HepG2 (cell line): Measurements from ENCODE around the gene NT5C. TPM values are rescaled to one million over a fixed set of nuclear protein-coding genes. Genes with fewer than 3 reads are reported as not detected.

Source experiments
- CCAR2 ChIP-seq: fragments of 200-400 bp; formaldehyde crosslinking; optimal IDR thresholded peaks from 2 replicates; pipeline ENCODE3; 2018; ENCODE audit warnings: low read depth, mild to moderate bottlenecking, low read length, moderate library complexity
- DMAP1 ChIP-seq: IDR thresholded peaks from 2 replicates; pipeline ENCODE4 v1.6.1; 2016
- ERF ChIP-seq: IDR thresholded peaks from 2 replicates; pipeline ENCODE4 v1.6.1; 2018; ENCODE audit warnings: missing biosample characterization, missing genetic modification reagents
- GTF2F1 ChIP-seq: fragments of 150-350 bp; IDR thresholded peaks from 2 replicates; pipeline ENCODE4 v1.6.1; 2014; ENCODE audit warnings: low read length
- HES4 ChIP-seq: sonication (generic); formaldehyde crosslinking; IDR thresholded peaks from 2 replicates; pipeline ENCODE4 v1.9.0; 2021; ENCODE audit warnings: mild to moderate bottlenecking, missing genetic modification reagents, borderline replicate concordance
- JDP2 ChIP-seq: sonication (generic); formaldehyde crosslinking; IDR thresholded peaks from 2 replicates; pipeline ENCODE4 v1.8.1; 2022; ENCODE audit warnings: missing genetic modification reagents, borderline replicate concordance
- MAFF ChIP-seq: IDR thresholded peaks from 2 replicates; pipeline ENCODE4 v1.6.1; 2011; ENCODE audit warnings: low read depth, low read length, improper control_type of control experiment
- MAZ ChIP-seq, 2 experiments: sonication (generic) in 1 of 2; formaldehyde crosslinking in 1 of 2; IDR thresholded peaks; 2 replicates each; pipeline versions ENCODE4 v1.5.0 to v1.6.1; 2012 to 2020; ENCODE audit warnings: low read depth in 2 of 2, mild to moderate bottlenecking in 2 of 2, borderline replicate concordance in 1 of 2, improper control_type of control experiment in 1 of 2, low read length in 1 of 2, missing genetic modification reagents in 1 of 2, moderate library complexity in 1 of 2
- NCOA2 ChIP-seq: sonication (generic); formaldehyde crosslinking; IDR thresholded peaks from 2 replicates; pipeline ENCODE4 v1.8.0; 2022; ENCODE audit warnings: inconsistent platforms
- PRMT3 ChIP-seq: sonication (generic); formaldehyde crosslinking; IDR thresholded peaks from 2 replicates; pipeline ENCODE4 v1.8.1; 2022; ENCODE audit warnings: low read depth, mild to moderate bottlenecking, moderate library complexity, missing genetic modification reagents, borderline replicate concordance
- TAF15 ChIP-seq: fragments of 200-400 bp; formaldehyde crosslinking; IDR thresholded peaks from one replicate; pipeline ENCODE4 v1.6.1; 2018; ENCODE audit warnings: mild to moderate bottlenecking, low read depth, low read length; ENCODE audit not compliant: poor library complexity, severe bottlenecking
- THAP11 ChIP-seq: IDR thresholded peaks from 2 replicates; pipeline ENCODE4 v1.6.1; 2016; ENCODE audit warnings: missing biosample characterization, missing genetic modification reagents
- TRIM24 ChIP-seq: sonication (generic); formaldehyde crosslinking; IDR thresholded peaks from 2 replicates; pipeline ENCODE4 v1.8.0; 2022; ENCODE audit warnings: mild to moderate bottlenecking, missing genetic modification reagents
- ZBTB7B ChIP-seq: sonication (generic); formaldehyde crosslinking; IDR thresholded peaks from 2 replicates; pipeline ENCODE4 v1.4.0; 2020; ENCODE audit warnings: missing genetic modification reagents
- ZFP36L1 ChIP-seq: sonication (generic); formaldehyde crosslinking; IDR thresholded peaks from 2 replicates; pipeline ENCODE4 v1.8.0; 2022; ENCODE audit warnings: mild to moderate bottlenecking, missing genetic modification reagents, moderate library complexity
- ZNF331 ChIP-seq: sonication (generic); formaldehyde crosslinking; IDR thresholded peaks from 2 replicates; pipeline ENCODE4 v1.4.0; 2020; ENCODE audit warnings: missing genetic modification reagents
- ZNF550 ChIP-seq: sonication (generic); formaldehyde crosslinking; IDR thresholded peaks from 2 replicates; pipeline ENCODE4 v1.4.0; 2020; ENCODE audit warnings: mild to moderate bottlenecking, missing genetic modification reagents, borderline replicate concordance
- ZSCAN25 ChIP-seq: sonication (generic); formaldehyde crosslinking; IDR thresholded peaks from 2 replicates; pipeline ENCODE4 v1.8.0; 2022; ENCODE audit warnings: mild to moderate bottlenecking, missing genetic modification reagents
- polyA plus RNA-seq, 8 experiments: library from polyadenylated mRNA; depleted of rRNA in 3 of 8; stranded (reverse) in 7 of 8; unstranded in 1 of 8; fragments of >200 nt; fragmentation: Illumina TruSeq in 4 of 8; extraction: Trizol in 4 of 8; gene quantifications; 2 replicates each; pipeline versions ENCODE4 v1.2.1 to v1.2.3, GENCODE V29; 2011 to 2016; ENCODE audit warnings: low read depth in 4 of 8, missing spikeins in 1 of 8, mixed read lengths in 1 of 8; ENCODE audit not compliant: insufficient read depth in 1 of 8
- total RNA-seq, 5 experiments: library from RNA; depleted of rRNA; stranded (reverse); fragments of >200 nt; fragmentation: Illumina TruSeq; extraction: Trizol; gene quantifications; 2 replicates each; pipeline ENCODE4 v1.2.3, GENCODE V29; 2016; ENCODE audit warnings: low read depth in 1 of 5
- TF ChIP-seq, protein P1 (sequence below): sonication (generic); formaldehyde crosslinking; IDR thresholded peaks from 2 replicates; pipeline ENCODE4 v1.4.0; 2020; ENCODE audit warnings: missing genetic modification reagents, mild to moderate bottlenecking, borderline replicate concordance
- TF ChIP-seq, protein P2 (sequence below): sonication (generic); formaldehyde crosslinking; IDR thresholded peaks from 2 replicates; pipeline ENCODE4 v1.8.1; 2023; ENCODE audit warnings: mild to moderate bottlenecking, missing genetic modification reagents, borderline replicate concordance
- TF ChIP-seq, protein P3 (sequence below): sonication (generic); formaldehyde crosslinking; IDR thresholded peaks from 2 replicates; pipeline ENCODE4 v1.8.1; 2023; ENCODE audit warnings: mild to moderate bottlenecking, missing genetic modification reagents
- TF ChIP-seq, protein P4 (sequence below): IDR thresholded peaks from 2 replicates; pipeline ENCODE4 v1.6.1; 2016; ENCODE audit warnings: low read depth, control low read depth

NT5C gene
- total and polyA plus RNA-seq, 2 of the 13 experiments (the other 11 are each of a cell fraction or from before 2014, with no cell fraction given): 42.8 to 48.6 TPM

DNA sequence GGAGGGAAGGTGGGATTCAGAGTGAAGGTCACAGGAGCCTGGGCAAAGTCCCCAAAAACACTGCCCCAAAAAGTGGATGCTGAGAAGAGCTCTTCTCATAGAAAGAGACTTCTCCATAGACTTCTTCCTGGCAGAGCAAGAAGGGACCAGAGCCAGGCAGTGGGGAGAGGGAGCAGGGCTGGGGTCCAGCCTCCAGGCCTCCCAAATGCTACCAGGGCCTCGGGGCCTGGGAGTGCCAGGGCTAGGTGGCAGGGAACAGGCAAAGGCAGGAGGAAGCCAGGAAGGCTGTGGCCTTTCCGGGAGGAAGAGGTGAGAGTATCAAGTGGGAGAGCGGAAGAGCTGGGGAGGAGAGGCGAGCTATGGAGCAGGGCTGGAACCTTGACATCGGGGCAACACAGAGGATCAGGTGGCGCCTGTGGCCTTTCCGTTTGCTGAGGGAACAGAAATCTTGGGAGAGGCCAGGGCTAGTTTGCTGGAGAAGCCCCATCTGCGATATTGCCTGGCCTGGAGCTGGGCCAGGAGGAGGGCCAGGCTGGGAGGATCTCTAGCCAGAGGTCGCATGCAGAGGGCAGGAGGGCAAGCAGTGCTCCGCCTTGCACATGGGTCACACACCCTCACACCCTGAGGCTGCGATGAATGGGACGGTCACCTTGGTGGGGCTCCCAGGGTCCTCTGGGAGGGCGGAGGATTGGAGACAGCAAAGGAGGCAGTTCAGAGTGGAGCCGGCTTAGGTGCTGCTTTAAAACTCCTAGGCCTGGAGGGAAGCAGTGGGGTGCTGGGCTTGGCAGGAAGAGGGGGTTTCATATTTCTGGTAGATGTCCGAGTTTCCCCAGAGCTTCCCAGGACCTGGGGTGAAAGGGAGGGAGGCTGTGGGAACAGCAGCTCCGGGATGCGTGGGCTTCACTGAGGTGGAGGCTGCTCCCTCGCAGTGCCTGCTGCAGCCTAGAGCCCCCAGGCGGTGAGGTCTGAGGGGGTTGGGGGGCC, 40.4 kb downstream of the NT5C start (continued):
- TF ChIP-seq MAZ (IDR thresholded peaks at IDR 0.05; ENCODE audit: borderline replicate concordance, low read depth, low read length) (0 out of 2 replicates have a peak, but pooled peaks have one; percentile 19), MAZ (CRISPR knock-in tag; IDR thresholded peaks at IDR 0.05; ENCODE audit: low read depth) (peak; percentile 65), HES4 (CRISPR knock-in tag) (no peak), ZBTB7B (CRISPR knock-in tag) (peak; percentile 94; the same call in 1 of the 2 replicates), GTF2F1 (no peak), ZNF550 (CRISPR knock-in tag) (no peak), MAFF (no peak), TRIM24 (no peak), ERF (peak; percentile 46; the same call in 1 of the 2 replicates), ZSCAN25 (CRISPR knock-in tag) (no peak), ZFP36L1 (CRISPR knock-in tag) (no peak), NCOA2 (peak; percentile 72; the same call in 1 of the 2 replicates), JDP2 (CRISPR knock-in tag) (no peak), DMAP1 (peak; percentile 52; the same call in 1 of the 2 replicates), CCAR2 (no peak), THAP11 (CRISPR knock-in tag) (peak; percentile 22; the same call in 1 of the 2 replicates), ZNF331 (peak; percentile 58; the same call in 1 of the 2 replicates), TAF15 (no peak), PRMT3 (CRISPR knock-in tag) (no peak)
- TF ChIP-seq, protein P1, sequence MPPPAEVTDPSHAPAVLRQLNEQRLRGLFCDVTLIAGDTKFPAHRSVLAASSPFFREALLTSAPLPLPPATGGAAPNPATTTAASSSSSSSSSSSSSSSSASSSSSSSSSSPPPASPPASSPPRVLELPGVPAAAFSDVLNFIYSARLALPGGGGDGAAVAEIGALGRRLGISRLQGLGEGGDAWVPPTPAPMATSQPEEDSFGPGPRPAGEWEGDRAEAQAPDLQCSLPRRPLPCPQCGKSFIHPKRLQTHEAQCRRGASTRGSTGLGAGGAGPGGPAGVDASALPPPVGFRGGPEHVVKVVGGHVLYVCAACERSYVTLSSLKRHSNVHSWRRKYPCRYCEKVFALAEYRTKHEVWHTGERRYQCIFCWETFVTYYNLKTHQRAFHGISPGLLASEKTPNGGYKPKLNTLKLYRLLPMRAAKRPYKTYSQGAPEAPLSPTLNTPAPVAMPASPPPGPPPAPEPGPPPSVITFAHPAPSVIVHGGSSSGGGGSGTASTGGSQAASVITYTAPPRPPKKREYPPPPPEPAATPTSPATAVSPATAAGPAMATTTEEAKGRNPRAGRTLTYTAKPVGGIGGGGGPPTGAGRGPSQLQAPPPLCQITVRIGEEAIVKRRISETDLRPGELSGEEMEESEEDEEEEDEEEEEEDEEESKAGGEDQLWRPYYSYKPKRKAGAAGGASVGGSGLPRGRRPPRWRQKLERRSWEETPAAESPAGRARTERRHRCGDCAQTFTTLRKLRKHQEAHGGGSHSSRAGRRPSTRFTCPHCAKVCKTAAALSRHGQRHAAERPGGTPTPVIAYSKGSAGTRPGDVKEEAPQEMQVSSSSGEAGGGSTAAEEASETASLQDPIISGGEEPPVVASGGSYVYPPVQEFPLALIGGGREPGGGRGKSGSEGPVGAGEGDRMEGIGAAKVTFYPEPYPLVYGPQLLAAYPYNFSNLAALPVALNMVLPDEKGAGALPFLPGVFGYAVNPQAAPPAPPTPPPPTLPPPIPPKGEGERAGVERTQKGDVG: no peak
- TF ChIP-seq, protein P2, sequence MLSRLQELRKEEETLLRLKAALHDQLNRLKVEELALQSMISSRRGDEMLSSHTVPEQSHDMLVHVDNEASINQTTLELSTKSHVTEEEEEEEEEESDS (CRISPR knock-in tag): no peak
- TF ChIP-seq, protein P3, sequence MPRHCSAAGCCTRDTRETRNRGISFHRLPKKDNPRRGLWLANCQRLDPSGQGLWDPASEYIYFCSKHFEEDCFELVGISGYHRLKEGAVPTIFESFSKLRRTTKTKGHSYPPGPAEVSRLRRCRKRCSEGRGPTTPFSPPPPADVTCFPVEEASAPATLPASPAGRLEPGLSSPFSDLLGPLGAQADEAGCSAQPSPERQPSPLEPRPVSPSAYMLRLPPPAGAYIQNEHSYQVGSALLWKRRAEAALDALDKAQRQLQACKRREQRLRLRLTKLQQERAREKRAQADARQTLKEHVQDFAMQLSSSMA (CRISPR knock-in tag): no peak
- TF ChIP-seq, protein P4, sequence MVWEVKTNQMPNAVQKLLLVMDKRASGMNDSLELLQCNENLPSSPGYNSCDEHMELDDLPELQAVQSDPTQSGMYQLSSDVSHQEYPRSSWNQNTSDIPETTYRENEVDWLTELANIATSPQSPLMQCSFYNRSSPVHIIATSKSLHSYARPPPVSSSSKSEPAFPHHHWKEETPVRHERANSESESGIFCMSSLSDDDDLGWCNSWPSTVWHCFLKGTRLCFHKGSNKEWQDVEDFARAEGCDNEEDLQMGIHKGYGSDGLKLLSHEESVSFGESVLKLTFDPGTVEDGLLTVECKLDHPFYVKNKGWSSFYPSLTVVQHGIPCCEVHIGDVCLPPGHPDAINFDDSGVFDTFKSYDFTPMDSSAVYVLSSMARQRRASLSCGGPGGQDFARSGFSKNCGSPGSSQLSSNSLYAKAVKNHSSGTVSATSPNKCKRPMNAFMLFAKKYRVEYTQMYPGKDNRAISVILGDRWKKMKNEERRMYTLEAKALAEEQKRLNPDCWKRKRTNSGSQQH (CRISPR knock-in tag): 0 out of 2 replicates have a peak, but pooled peaks have one; percentile 20
